HG03060 (cell line): ENCODE results near the gene PIP4K2C.
A peak's percentile ranks its signal among the peaks of the same experiment; 100 is the strongest.

Source experiments
- ATAC-seq: cut with Tn5 transposase; IDR thresholded peaks from one replicate; pipeline ENCODE4 v1.9.1; 2021; ENCODE audit warnings: low read depth, moderate number of reproducible peaks; ENCODE audit not compliant: unreplicated experiment

PIP4K2C gene

DNA sequence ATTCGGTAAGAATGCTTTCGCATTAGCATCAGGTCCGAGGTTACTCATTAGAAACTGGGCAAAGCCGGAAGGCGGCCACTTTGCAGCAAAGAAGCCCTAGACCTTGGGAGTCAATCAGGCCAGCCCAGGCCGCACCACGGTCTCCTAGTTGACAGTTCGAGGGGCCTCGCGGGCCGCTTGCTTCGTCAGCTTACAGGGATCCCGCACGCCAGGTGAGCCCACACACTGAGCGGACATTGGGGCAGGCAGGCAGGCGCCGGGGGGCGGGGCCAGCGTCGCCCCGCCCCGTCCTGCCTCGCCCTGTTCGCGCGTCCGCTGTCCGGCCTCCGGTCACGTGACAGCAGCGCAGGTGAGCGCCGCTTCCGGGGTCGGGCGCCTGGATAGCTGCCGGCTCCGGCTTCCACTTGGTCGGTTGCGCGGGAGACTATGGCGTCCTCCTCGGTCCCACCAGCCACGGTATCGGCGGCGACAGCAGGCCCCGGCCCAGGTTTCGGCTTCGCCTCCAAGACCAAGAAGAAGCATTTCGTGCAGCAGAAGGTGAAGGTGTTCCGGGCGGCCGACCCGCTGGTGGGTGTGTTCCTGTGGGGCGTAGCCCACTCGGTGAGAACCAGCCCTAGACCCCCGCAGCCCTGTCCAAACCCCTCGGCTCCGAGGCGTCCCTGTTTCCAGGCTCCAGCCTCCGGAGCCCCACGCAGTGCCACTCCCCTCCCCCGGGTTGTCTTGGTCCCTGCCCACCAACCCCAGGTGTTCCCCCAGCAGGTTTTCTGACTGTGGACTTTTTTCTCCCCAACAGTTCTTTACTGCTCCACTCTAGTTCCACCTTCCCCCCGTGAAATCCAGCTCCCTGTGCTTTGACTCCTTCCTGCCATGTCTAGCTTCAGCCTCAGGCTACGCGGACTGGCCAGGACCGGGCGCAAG is at the start of gene PIP4K2C:
Gene PIP4K2C (plus strand): TSS at position 329 of the 918 bp plus-strand sequence. CDS start 98 bp downstream, at position 427.
- ATAC-seq = peak; percentile 62

DNA sequence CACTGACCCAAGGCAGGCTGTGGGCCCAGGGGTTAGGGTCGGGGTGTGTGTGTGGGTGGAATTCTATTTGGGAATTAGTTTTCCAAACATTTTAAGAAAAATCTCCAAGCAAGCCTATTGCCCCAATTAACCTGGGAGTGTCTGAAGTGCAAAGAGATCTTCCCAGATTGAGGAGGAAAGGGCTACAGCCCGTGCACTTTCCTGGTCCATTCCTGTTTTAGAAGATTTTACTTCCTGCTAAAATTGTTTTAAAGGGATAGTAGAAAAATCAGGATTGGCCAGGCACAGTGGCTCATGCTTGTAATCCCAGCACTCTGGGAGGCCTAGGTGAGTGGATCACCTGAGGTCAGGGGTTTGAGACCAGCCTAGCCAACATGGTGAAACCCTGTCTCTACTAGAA is 49.3 kb upstream of the PIP4K2C start:
- no peak for ATAC-seq

DNA sequence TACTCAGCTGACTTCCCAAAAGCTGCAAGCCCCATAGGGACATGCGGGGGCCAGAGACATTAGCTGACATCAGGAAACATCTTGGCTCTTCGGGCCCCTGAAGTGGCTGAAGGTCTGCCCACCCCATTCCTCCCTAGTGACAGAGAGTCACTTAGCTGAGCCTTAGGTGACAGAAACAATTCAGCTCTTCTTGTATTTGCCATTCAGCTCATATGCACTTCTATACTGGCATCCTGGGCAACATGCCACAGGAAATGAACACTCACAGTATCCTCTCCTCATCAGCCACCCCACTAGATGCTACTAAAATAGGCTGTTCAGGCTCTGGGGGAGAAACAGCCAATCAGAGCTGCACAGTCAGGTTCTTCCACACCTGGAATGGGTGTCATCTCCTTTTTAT is 47.4 kb upstream of the PIP4K2C start:
- ATAC-seq = no peak

DNA sequence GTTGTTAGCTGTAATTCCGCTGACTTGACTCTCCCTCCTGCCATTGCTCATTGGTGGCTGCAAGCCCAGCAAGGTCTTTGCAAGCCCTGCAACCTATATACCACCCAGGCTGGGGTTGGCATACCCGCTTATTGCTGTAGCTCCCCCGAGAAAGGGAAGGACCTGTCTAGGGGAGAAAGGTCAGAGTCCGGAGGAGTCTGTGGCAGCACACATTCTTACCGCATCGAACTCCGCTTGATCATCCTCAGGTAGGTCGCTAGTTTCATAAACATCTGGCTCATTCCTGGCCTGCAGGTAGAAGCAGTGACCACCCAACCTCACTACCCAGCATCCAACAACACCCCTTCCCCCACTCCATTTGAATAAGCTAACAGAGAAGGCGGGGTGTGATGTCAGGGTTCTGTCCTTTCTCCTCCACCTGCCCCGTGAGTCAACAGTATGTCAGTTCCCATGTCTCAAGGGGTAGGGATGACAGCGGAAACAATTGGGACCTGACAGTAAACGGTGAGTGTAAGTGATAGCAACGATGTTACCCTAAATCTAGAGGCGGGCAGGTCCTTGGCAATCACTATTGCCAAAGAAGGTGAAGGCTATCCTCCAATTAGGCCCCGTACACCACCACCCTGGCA is 45.1 kb upstream of the PIP4K2C start:
- ATAC-seq = no peak

DNA sequence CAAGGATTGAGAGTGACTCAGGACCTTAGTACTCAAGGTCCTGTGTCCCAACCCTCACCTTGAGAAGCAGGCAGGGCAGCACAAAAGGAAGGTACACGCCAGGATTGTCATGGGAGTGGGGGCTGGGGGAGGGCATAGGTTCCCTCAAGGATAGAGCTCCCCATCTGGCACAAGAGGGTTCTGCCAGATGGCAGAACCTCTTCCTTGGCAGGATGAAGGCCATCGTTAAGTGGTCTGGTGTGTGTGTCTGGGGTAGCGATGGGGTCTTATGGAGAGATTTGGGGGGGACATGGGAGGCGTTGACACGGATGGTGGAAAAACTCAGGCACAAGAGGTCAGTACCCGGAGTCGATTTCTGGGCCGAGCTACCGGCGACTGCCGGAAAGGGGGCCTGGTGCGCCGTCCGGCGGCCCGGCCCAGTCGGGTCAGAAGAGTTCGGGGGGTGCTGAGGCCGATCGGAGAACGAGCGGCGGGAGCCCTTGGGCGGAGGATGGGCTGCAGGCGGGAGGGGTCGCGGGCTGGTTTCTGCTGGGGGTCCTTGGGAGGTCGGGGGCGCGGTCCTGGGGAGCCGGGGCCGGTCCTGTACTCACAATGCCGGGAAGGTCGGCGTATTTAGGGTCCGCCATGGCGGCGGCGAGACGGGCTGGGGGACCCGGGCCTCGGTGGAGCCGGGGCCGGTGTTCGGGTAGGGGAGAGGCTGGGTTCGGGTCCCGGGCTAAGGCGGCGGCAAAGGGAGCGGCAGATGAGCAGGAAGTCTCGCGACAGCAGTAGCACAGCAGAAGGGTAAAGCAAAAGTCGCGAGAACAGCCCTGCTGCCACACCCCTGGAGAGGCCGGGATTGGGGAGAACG is 44.3 kb upstream of the PIP4K2C start, which contains the start of gene DCTN2:
Gene DCTN2 (minus strand): TSS at position 755 of the 850 bp plus-strand sequence. CDS start 129 bp downstream, at position 626.
- ATAC-seq = peak; percentile 97

GRCh38 chr12:57547288-57548012 is 43.5 kb upstream of the PIP4K2C start:
- no peak for ATAC-seq

DNA sequence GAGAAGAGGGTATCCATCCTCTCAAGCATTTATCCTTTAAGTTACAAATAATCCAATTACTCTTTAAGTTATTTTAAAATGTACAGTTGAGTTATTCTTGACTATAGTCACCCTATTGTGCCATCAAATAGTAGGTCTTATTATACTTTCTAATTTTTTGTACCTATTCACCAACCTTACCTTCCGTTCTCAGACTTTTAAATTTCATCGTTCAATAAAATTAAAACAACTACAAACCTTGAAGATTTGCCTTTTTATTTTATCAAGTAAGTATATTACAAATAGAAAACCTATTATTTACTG is 43.0 kb upstream of the PIP4K2C start:
- no peak for ATAC-seq

- no peak for ATAC-seq
Observed at GRCh38 chr12:57548488-57548887, 42.5 kb upstream of the PIP4K2C start.

DNA sequence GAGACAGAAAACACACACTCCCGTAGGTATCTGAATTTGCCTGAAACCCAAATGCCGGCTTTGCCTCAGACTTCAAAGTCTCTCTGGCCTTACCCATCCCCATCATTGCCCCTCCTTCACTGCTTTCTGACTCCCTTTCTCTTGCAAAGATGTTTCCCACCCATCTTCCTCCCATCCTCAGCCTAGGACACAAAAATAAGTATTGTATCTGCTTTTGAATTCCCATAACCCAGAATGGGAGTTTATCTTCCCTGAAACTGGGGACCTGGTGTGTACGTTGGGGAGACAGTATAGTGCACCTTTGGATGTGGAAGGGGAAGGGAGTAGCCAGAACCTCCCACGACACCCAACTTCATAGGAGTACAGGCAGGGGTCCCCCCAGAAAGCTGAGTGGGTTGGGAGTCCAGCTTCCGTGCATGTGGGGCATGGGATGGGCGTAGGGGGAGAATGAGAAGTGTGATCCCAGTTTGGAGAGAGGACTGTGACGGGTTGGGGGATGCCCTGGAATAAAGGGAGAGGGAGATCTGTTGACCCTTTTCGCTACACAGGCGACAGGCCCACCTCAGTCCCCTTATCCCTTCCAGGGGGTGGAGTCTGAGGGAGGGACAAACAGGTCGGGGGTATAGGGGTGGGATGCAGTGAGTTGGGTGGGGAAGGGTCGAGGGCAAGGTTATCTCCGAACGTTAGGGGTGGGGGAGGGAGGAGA is 41.6 kb upstream of the PIP4K2C start:
- no peak for ATAC-seq

DNA sequence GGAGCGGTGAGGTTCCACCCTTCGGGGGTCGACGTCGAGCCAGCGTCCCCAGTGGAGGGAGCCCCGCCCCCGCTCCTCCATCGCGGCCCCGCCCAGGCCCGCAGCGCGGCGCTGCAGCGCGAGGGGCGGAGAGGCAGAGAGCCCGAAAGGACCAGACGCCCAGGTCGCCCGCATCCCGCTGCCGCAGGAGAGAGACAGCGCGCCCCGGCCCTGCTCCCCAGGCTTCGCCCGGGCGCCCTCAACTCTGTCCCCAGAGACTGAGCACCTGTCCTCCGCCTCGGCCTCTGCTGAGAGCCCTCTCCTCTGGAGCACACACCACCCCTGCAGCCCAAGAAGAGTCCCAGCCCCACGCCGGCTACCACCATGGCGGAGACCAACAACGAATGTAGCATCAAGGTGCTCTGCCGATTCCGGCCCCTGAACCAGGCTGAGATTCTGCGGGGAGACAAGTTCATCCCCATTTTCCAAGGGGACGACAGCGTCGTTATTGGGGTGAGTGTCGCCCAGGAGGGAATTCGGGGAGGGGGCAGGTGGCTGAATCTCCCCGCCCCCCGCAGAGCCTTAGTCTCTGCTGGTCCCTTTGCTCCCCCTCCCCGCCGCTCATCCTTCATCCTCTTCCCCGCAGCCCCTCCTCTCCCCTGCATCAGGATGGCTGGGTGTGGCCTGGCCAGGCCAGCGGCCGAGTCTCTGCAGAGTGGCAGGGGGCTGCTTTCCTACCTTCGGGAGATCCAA is 40.9 kb upstream of the PIP4K2C start, which contains the start of gene KIF5A:
Gene KIF5A (plus strand): TSS at position 136 of the 732 bp plus-strand sequence. CDS start 228 bp downstream, at position 364.
- no peak for ATAC-seq

- no peak for ATAC-seq
Observed at GRCh38 chr12:57550641-57551549, 40.1 kb upstream of the PIP4K2C start.

GRCh38 chr12:57551637-57552305 is 39.2 kb upstream of the PIP4K2C start:
- ATAC-seq = no peak

GRCh38 chr12:57552306-57552651 is 38.7 kb upstream of the PIP4K2C start:
- no peak for ATAC-seq

GRCh38 chr12:57552835-57553313 is 38.1 kb upstream of the PIP4K2C start:
- ATAC-seq = no peak

- ATAC-seq = no peak
Observed at GRCh38 chr12:57553343-57554202, 37.4 kb upstream of the PIP4K2C start.

DNA sequence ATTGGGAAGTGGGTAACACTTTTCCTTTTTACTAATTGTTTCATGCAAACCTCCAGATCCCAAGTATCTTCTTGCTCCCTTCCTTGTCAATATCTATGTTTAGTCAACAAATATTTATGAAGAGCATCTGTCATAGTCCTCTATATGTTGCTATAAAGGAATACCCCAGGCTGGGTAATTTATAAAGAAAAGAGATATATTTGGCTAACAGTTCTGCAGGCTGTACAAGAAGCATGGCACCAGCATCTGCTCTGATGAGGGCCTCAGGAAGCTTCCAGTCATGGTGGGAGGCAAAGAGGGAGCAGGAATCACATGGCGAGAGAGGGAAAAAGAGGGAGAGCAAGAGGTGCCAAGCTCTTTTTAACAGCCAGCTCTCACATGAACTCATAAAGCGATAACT is 36.5 kb upstream of the PIP4K2C start:
- ATAC-seq = no peak
